GM18520 (cell line): ENCODE measurements around the gene DNAJC3.
"Not testable (repeated sequence)": the region's sequence is repeated elsewhere in the genome, so short reads cannot be mapped to it uniquely, and the experiment has no call there.

ENCODE experiments used
- ATAC-seq: cut with Tn5 transposase; IDR thresholded peaks from one replicate; pipeline ENCODE4 v1.9.1; 2021; ENCODE audit not compliant: unreplicated experiment

DNAJC3 gene

GRCh38 chr13:95713651-95714050 is 36.7 kb downstream of the DNAJC3 start:
- no peak for ATAC-seq

GRCh38 chr13:95714142-95714832 is 37.3 kb downstream of the DNAJC3 start:
- no peak for ATAC-seq

DNA sequence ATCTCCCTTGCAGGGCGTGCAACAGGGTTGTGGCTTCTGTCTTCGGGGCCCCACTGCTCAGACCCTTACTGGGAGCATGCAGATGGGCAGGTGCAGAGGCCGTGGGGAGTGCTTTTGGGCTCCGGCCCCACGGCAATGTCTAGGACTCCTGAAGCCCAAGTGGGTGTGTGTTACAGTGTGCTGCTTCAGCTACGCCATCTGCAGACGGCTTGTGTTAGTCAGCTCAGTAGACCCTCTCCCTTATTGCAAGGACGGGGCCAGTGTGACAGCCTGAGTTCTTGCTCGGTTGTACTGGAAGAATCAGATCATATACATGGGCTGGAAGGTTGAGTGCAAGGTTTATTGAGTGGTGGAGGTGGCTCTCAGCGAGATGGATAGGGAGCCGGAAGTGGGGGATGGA is 39.3 kb downstream of the DNAJC3 start:
- ATAC-seq = no peak

DNA sequence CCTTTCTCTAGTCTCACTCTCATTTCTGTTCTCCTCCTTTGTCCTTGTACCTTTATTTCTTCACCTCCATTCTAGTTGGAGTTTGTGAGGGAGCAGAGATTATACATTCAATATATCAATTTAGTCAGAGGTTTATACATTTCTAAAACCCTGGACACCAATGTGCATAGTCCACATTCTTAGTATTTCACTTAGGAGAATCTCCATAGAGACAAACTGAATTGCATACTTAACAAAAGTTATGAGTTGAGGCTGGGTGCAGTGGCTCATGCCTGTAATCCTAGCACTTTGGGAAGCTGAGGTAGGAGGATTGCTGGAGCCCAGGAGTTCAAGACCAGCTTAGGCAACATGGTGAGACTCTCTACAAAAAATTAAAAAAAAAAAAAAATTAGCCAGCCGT is 45.3 kb downstream of the DNAJC3 start:
- ATAC-seq = no peak

- ATAC-seq = no peak
Measured at GRCh38 chr13:95723438-95723837, 46.5 kb downstream of the DNAJC3 start.

DNA sequence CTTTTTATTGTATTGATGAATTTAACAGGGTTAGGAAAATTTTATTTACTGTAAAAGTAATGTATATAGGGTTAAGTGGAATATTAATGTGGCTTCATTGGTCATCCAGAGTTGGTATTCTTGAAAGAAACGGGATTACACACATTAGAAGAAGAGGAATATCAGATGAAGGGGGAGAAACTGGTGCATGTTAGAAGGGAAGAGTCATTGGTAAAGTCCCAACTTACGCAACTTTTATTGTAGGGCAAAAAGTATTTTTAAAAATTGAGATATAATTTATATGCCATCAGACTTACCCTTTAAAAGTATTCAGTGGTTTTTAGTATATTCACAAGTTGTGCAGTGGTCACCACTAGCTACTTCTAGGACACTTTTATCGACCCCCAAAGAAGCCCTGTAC is 47.3 kb downstream of the DNAJC3 start:
- ATAC-seq = no peak

- ATAC-seq = no peak
Measured at GRCh38 chr13:95726876-95727275, 49.9 kb downstream of the DNAJC3 start.

DNA sequence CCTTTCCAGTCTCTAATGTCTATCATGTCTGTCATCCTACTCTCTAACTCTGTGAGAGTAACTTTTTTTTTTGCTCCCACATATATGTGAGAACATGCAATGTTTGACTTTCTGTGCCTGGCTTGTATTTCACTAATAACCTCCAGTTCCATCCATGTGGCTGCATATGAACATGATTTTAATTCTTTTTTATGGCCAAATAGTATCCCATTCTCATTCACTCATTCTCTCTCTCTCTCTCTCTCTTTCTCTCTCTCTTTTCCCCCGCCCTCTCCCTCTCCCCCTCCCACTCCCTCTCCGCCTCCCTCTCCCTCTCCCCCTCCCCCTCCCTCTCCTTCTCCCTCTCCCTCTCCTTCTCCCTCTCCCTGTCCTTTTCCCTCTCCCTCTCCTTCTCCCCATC is 52.0 kb downstream of the DNAJC3 start:
- no peak for ATAC-seq

DNA sequence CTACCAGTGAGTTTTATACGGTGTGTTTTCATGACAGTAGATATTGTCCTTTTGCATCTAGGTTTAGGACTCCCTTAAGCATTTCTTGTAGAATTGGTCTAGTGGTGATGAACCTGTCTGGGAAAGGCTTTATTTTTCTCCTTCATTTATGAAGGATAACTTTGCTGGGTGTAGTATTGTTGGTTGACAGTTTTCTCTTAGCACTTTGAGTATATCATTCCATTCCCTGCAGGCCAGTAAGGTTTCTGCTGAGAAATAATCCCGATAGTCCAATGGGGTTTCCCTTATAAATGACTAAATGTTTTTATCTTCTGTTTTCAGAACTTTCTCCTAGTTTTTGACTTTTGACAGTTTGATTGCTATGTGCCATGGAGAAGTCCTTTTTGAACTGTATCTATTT is 57.2 kb downstream of the DNAJC3 start:
- no peak for ATAC-seq

GRCh38 chr13:95740071-95740978 is 63.4 kb downstream of the DNAJC3 start:
- not testable (repeated sequence) for ATAC-seq

DNA sequence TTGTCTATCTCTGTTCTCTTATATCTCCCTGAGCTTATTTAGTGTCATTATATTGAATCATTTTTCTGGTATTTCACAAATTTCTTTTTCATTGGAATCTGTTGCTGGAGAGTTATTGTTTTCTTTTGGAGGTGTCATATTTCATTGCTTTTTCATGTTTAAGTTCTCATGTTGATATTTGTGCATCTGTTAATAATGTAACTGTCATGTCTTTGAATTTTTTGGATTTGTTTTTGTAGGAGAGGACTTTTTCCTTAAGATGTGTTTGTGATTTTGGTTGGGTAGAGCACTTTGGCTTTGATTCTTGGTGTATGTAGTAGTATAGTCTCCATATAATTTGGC is 64.0 kb downstream of the DNAJC3 start:
- ATAC-seq = no peak

DNA sequence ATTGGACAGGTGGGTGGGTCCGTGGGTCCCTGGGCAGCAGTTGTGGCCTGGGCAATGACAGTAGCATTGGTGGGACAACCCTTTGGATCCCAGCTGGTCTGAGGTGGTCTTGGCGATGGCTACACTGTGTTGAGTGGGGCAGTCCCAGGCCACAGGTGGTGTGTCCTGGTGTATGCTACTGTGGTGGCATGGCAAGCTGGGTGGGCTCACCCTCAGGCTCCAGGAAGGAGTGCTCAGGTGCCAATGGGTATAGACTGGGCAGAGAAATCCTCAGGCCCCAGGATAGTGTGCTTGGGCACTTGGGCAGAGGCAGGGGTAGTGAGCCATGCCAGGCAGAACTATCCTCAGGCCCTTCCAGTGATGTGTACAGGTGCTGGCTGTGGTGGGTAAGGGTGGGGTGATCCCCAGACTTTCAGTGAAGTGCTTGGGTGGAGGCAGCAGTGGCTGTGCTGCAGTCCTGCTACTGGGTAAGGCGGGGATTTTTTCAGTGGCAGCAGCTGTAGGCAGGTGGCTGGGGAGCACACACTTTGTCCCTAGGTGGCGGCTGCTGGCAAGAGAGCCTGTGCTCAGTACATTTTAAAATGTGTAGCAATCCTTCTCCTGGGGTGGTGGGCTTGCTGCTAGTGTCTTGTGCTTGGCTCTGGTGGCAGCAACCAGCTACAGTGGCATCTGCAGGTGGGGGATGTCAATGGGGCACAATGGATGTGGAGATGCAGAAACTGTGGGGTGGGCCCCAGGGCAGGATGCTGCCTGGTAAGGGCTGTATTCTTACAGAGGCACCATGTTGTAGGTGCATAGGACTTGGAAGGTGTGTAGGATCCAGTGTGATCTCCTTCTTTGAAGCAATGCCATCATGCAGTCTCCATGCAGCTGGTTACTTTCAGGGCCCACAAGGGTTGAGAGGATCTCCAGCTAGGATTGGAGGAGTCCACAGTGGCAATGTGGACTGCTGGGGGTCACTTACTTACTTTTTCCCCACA is 64.9 kb downstream of the DNAJC3 start:
- ATAC-seq = no peak

- ATAC-seq = no peak
Measured at GRCh38 chr13:95743192-95743591, 66.3 kb downstream of the DNAJC3 start.

GRCh38 chr13:95745289-95745688 is 68.3 kb downstream of the DNAJC3 start:
- no peak for ATAC-seq

- ATAC-seq = no peak
Measured at GRCh38 chr13:95745752-95746151, 68.8 kb downstream of the DNAJC3 start.

GRCh38 chr13:95749545-95749944 is 72.6 kb downstream of the DNAJC3 start:
- ATAC-seq = no peak

GRCh38 chr13:95752677-95753076 is 75.7 kb downstream of the DNAJC3 start:
- ATAC-seq = no peak

- no peak for ATAC-seq
Measured at GRCh38 chr13:95754069-95754468, 77.1 kb downstream of the DNAJC3 start.

DNA sequence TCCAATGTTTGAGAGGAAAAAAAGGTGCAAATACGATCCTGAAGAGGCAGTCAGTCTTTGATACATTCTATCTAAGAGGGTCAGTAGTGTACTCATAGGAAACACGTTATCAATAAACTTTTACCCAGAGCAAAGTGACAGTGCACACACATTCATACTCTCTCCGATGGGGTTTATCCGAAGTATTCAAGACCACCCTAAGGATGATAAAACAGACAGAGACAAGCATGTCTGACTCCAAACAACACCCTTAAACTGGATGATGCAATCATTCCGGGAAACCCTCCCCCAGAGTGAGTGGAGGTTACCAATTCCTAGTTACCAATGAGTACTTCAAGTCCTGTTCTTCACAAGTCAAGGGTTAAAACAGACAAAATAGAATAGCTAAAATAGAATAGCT is 79.1 kb downstream of the DNAJC3 start:
- no peak for ATAC-seq

- not testable (repeated sequence) for ATAC-seq
Measured at GRCh38 chr13:95762626-95763025, 85.7 kb downstream of the DNAJC3 start.

DNA sequence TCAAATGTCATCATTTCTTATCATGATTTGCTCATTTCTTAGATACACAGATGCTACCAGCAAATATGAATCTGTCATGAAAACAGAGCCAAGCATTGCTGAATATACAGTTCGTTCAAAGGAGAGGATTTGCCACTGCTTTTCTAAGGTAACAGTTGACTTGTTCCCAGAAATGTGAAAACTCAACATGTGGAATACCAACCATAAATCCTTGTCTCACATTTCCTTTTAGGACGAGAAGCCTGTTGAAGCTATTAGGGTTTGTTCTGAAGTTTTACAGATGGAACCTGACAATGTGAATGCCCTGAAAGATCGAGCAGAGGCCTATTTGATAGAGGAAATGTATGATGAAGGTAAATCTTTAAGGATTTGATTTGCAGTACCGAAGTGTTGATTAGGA is 86.7 kb downstream of the DNAJC3 start:
- no peak for ATAC-seq
